Psoas muscle (tissue), 8 donors: ENCODE data around the gene STAM. TPM values are rescaled to one million over a fixed set of nuclear protein-coding genes. Genes with fewer than 3 reads are reported as not detected.
A peak's percentile ranks its signal among the peaks of the same experiment; 100 is the strongest.

Experiments used
- ATAC-seq, 4 donors: fragments of 200-7000 bp; cut with Tn5 transposase; one replicate each; pipeline ENCODE4 v1.9.1; 2020; ENCODE audit warnings: moderate library complexity in 3 of 4, mild to moderate bottlenecking in 2 of 4
- DNase-seq, 2 donors: peaks; one replicate each; pipeline ENCODE4 v3.0.0-alpha.2; 2020
- H3K27ac ChIP-seq: fragments of 200-600 bp; one replicate; pipeline ENCODE4 v1.8.0; 2022
- H3K27me3 ChIP-seq, 3 donors: fragments of 200-600 bp in 1 of 3; one replicate each; pipeline versions ENCODE4 v1.6.1 to v1.8.0; 2013 to 2022; ENCODE audit warnings: low read length in 2 of 3, mild to moderate bottlenecking in 2 of 3, moderate library complexity in 1 of 3; ENCODE audit not compliant: insufficient read depth in 3 of 3
- H3K36me3 ChIP-seq, 2 donors: fragments of 200-600 bp in 1 of 2; one replicate each; pipeline versions ENCODE4 v1.6.1 to v1.8.0; 2013 to 2022; ENCODE audit warnings: low read depth in 1 of 2, mild to moderate bottlenecking in 1 of 2, moderate library complexity in 1 of 2; ENCODE audit not compliant: insufficient read depth in 1 of 2
- H3K4me1 ChIP-seq: fragments of 200-600 bp; one replicate; pipeline ENCODE4 v1.8.0; 2022
- H3K4me3 ChIP-seq: fragments of 200-600 bp; one replicate; pipeline ENCODE4 v1.8.0; 2022; ENCODE audit warnings: mild to moderate bottlenecking
- H3K9me3 ChIP-seq: fragments of 200-600 bp; one replicate; pipeline ENCODE4 v1.8.0; 2022
- WGBS, 3 donors: extraction: QIAGEN DNeasy Blood & Tissue Kit; methylation state at CpG; one replicate each; pipeline versions ENCODE4 v1.1.6 to v1.1.7; 2013; 5-methylcytosine and 5-hydroxymethylcytosine counted together
- intact Hi-C, 2 donors: fragments of 100-400 bp; cut with DNase I; formaldehyde crosslinking; loops; one replicate each; pipeline versions ENCODE4 v1.11.0 to v1.14.2; 2022
- polyA plus RNA-seq, 3 donors: library from polyadenylated mRNA; stranded (reverse); fragments of 200-250 nt; gene quantifications; one replicate each; pipeline ENCODE4 v1.2.3, GENCODE V29; 2013
- total RNA-seq, 4 donors: library from RNA; stranded (reverse); fragmentation: NEBNext Ultra II Directional in 2 of 4; extraction: Animal tissue kit (Norgen Biotek cat#: 25700) in 2 of 4; gene quantifications; one replicate each; pipeline versions ENCODE4 v1.2.1 to v1.2.4, GENCODE V29; 2021 to 2023
- TF ChIP-seq, protein P1 (sequence below): fragments of 200-600 bp; IDR thresholded peaks from one replicate; pipeline ENCODE4 v1.8.0; 2022; ENCODE audit warnings: antibody characterized with exemption
- donor health status: healthy with polysubstance abuse.
- donor health status: DM: no; HTN: no; CAD: no; lungs with moderate emphysema.
- donor health status: Bipolar disorder and iron deficiency.
- donor health status: healthy.
- donor health status: DM: yes; HTN: yes; CAD: no.
- donor health status: DM: no; HTN: no; CAD: no.
- donor health status: DM: no; HTN: no; CAD: no.
- donor health status: DM: yes; HTN: yes; CAD: no.

The STAM gene
- total and polyA plus RNA-seq, 7 donors: 16.3 to 42.4 (median 31.9) TPM

- peak; percentile 85 to 93 for DNase-seq
- H3K27ac ChIP-seq: peak overlapping the region; percentile 99
- no peaks in the 10 kb centered on the region for H3K27me3 ChIP-seq
- H3K9me3 ChIP-seq: no peaks in the 10 kb centered on the region
- TF ChIP-seq, protein P1, sequence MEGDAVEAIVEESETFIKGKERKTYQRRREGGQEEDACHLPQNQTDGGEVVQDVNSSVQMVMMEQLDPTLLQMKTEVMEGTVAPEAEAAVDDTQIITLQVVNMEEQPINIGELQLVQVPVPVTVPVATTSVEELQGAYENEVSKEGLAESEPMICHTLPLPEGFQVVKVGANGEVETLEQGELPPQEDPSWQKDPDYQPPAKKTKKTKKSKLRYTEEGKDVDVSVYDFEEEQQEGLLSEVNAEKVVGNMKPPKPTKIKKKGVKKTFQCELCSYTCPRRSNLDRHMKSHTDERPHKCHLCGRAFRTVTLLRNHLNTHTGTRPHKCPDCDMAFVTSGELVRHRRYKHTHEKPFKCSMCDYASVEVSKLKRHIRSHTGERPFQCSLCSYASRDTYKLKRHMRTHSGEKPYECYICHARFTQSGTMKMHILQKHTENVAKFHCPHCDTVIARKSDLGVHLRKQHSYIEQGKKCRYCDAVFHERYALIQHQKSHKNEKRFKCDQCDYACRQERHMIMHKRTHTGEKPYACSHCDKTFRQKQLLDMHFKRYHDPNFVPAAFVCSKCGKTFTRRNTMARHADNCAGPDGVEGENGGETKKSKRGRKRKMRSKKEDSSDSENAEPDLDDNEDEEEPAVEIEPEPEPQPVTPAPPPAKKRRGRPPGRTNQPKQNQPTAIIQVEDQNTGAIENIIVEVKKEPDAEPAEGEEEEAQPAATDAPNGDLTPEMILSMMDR: no peak
- H3K36me3 ChIP-seq: no peaks in the 10 kb centered on the region
- ATAC-seq: peak; percentile 93 to 96 (median 94)
- intact Hi-C loops: loop anchor here (2.0 kb wide), 2 partner anchors 27 to 29 kb away; partner anchors contain the start of gene HACD1 (in 2 of the 2)
- H3K4me1 ChIP-seq: peaks cover 33% of the 10 kb centered on the region
- H3K4me3 ChIP-seq: peak overlapping the region; percentile 90
- WGBS, 3 donors: 0 to 1% (median 0%) methylated on average over 13 of the region's 13 CpGs
Measured at GRCh38 chr10:17643339-17643754, 604 bp upstream of the STAM start.

GRCh38 chr10:17644485-17644943 is 563 bp downstream of the STAM start:
- no peaks in the 10 kb centered on the region for H3K9me3 ChIP-seq
- peaks cover 36% of the 10 kb centered on the region for H3K4me1 ChIP-seq
- ATAC-seq (peak; percentile 14 to 35 (median 27)), DNase-seq (no peak)
- intact Hi-C loops: no loop called here
- no peaks in the 10 kb centered on the region for H3K27me3 ChIP-seq
- TF ChIP-seq, protein P1: no peak
- H3K27ac ChIP-seq: peak overlapping the region; percentile 99
- peaks cover 0 to 3% of the 10 kb centered on the region in 2 donors for H3K36me3 ChIP-seq
- H3K4me3 ChIP-seq: peak overlapping the region; percentile 90
- 0 to 1% (median 0%) methylated on average over 9 of the region's 9 CpGs for WGBS, 3 donors

- H3K27me3 ChIP-seq: no peaks in the 10 kb centered on the region
- peak overlapping the region; percentile 99 for H3K27ac ChIP-seq
- TF ChIP-seq, protein P1: no peak
- no peak for ATAC-seq
- H3K9me3 ChIP-seq: no peaks in the 10 kb centered on the region
- intact Hi-C loops: no loop called here
- 65 to 70% (median 66%) methylated on average over 6 of the region's 6 CpGs for WGBS, 3 donors
- H3K36me3 ChIP-seq: peaks cover 0 to 3% of the 10 kb centered on the region in 2 donors
- H3K4me1 ChIP-seq: peaks cover 46% of the 10 kb centered on the region
- DNase-seq: no peak
- H3K4me3 ChIP-seq: peak overlapping the region; percentile 90
Measured at GRCh38 chr10:17645621-17646345, 1.8 kb downstream of the STAM start.

DNA sequence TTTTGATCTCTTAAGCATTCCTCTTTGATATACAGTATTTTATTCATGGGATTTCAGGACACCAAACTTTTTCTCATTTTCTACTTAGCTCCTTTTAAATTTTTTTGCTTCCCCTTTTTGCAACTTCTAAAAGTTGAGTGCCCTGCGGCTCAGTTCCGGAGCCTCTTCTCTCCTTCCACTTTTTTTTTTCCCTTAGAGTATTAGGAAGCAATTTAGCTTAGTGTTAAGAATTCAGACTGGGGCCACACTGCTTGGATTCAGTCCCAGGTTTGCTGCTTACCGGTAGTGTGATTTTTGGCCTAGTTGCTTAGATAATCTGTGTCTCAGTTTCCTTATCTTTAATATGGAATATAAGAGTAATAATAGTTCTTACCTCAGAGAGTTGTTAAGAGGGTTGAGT is 3.4 kb downstream of the STAM start:
- H3K9me3 ChIP-seq: no peaks in the 10 kb centered on the region
- DNase-seq (no peak), ATAC-seq (no peak)
- 59 to 70% (median 60%) methylated on average over 3 of the region's 3 CpGs for WGBS, 3 donors
- H3K27ac ChIP-seq: no peak overlapping the region
- TF ChIP-seq, protein P1: no peak
- peak overlapping the region; percentile 90 for H3K4me3 ChIP-seq
- peaks cover 0 to 3% of the 10 kb centered on the region in 2 donors for H3K36me3 ChIP-seq
- H3K27me3 ChIP-seq: no peaks in the 10 kb centered on the region
- intact Hi-C loops: no loop called here
- peaks cover 60% of the 10 kb centered on the region for H3K4me1 ChIP-seq
